ENCODE data around the gene HSPA12B.

DNA sequence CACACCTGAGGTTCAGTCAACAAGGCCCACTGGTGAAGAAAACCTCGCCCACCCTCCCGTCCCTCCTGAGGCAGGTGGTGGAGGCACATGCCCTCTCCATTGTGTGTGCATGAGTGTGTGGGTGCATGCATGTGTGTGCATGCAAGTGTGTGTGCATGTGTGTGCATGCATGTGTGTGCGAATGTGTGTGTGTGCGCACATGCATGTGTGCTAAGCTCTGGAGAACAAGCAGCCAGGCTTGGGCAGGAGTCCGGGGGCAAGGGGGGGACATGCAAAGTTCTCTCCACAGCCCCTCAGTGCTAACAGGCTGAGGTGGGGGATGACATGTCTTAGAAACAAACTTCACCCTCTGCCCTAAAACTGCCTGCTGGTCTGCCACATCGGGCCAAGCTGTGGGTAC lies 3.1 kb upstream of the HSPA12B start:
- TF ChIP-seq IRF2 (CRISPR knock-in tag; IDR thresholded peaks at IDR 0.05; ENCODE audit: borderline replicate concordance, low read depth) (no peak), JUN (CRISPR knock-in tag; IDR thresholded peaks at IDR 0.05) (no peak), JAZF1 (CRISPR knock-in tag; IDR thresholded peaks at IDR 0.05) (no peak), ETV6 (CRISPR knock-in tag; IDR thresholded peaks at IDR 0.05) (no peak)
- TF ChIP-seq, protein P1, sequence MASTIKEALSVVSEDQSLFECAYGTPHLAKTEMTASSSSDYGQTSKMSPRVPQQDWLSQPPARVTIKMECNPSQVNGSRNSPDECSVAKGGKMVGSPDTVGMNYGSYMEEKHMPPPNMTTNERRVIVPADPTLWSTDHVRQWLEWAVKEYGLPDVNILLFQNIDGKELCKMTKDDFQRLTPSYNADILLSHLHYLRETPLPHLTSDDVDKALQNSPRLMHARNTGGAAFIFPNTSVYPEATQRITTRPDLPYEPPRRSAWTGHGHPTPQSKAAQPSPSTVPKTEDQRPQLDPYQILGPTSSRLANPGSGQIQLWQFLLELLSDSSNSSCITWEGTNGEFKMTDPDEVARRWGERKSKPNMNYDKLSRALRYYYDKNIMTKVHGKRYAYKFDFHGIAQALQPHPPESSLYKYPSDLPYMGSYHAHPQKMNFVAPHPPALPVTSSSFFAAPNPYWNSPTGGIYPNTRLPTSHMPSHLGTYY (CRISPR knock-in tag; IDR thresholded peaks at IDR 0.05): no peak
- TF ChIP-seq, protein P2, sequence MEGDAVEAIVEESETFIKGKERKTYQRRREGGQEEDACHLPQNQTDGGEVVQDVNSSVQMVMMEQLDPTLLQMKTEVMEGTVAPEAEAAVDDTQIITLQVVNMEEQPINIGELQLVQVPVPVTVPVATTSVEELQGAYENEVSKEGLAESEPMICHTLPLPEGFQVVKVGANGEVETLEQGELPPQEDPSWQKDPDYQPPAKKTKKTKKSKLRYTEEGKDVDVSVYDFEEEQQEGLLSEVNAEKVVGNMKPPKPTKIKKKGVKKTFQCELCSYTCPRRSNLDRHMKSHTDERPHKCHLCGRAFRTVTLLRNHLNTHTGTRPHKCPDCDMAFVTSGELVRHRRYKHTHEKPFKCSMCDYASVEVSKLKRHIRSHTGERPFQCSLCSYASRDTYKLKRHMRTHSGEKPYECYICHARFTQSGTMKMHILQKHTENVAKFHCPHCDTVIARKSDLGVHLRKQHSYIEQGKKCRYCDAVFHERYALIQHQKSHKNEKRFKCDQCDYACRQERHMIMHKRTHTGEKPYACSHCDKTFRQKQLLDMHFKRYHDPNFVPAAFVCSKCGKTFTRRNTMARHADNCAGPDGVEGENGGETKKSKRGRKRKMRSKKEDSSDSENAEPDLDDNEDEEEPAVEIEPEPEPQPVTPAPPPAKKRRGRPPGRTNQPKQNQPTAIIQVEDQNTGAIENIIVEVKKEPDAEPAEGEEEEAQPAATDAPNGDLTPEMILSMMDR (IDR thresholded peaks at IDR 0.05): no peak
